Measurements from ENCODE around the gene NCOA1.

GRCh38 chr2:24576617-24577016 is 85.6 kb downstream of the NCOA1 start:
- TF ChIP-seq CTCF (IDR thresholded peaks at IDR 0.05 in 4 of 5, conservative IDR thresholded peaks at IDR 0.05 in 1 of 5): no peak
- TF ChIP-seq POLR2A (IDR thresholded peaks at IDR 0.05): no peak
